Lower leg skin (tissue), 3 donors: Measurements from ENCODE around the gene HTRA2.

Experiments
- CTCF ChIP-seq, 3 donors: fragments of 450-650 bp; IDR thresholded peaks; one replicate each; pipeline ENCODE4 v1.5.1; 2016; ENCODE audit warnings: antibody characterized with exemption in 3 of 3, mild to moderate bottlenecking in 3 of 3, moderate library complexity in 2 of 3
- POLR2A ChIP-seq, 2 donors: fragments of 450-650 bp; IDR thresholded peaks; one replicate each; pipeline ENCODE4 v1.6.1; 2016 to 2017; ENCODE audit warnings: antibody characterized with exemption in 2 of 2, mild to moderate bottlenecking in 1 of 2, moderate library complexity in 1 of 2

- TF ChIP-seq CTCF (IDR thresholded peaks at IDR 0.05), result no peak
- TF ChIP-seq POLR2A (IDR thresholded peaks at IDR 0.05), result no peak
Measured at GRCh38 chr2:74551530-74551929, 21.8 kb downstream of the HTRA2 start.
